Astrocyte (in vitro differentiated cells and primary cell): ENCODE measurements around the gene WASF2. TPM values are rescaled to one million over a fixed set of nuclear protein-coding genes. Genes with fewer than 3 reads are reported as not detected.

Experiments
- DNase-seq: peaks from one replicate; pipeline ENCODE4 v3.0.0-alpha.2; 2010; ENCODE audit warnings: low read depth
- FAIRE-seq: peaks from 2 replicates; lab custom pipeline; 2011; peaks lifted over from hg19 to GRCh38; lab: Jason Lieb, UNC
- H2AFZ ChIP-seq: 2 replicates; pipeline ENCODE4 v1.6.0; 2012; ENCODE audit warnings: low read depth, low read length, inconsistent platforms
- H3K27ac ChIP-seq: 2 replicates; pipeline ENCODE4 v1.5.1; 2011; ENCODE audit warnings: low read depth, low read length, inconsistent platforms
- H3K27me3 ChIP-seq: 2 replicates; pipeline ENCODE4 v1.6.0; 2011; ENCODE audit warnings: low read length, inconsistent platforms; ENCODE audit not compliant: insufficient read depth
- H3K36me3 ChIP-seq: 2 replicates; pipeline ENCODE4 v1.5.1; 2011; ENCODE audit warnings: low read length, inconsistent platforms; ENCODE audit not compliant: insufficient read depth
- H3K4me1 ChIP-seq: 2 replicates; pipeline ENCODE4 v1.5.1; 2011; ENCODE audit warnings: low read length, inconsistent platforms; ENCODE audit not compliant: insufficient read depth
- H3K4me2 ChIP-seq: 2 replicates; pipeline ENCODE4 v1.6.0; 2012; ENCODE audit warnings: low read length, inconsistent platforms
- H3K4me3 ChIP-seq: 2 replicates; pipeline ENCODE4 v1.5.1; 2011; ENCODE audit warnings: low read depth, mild to moderate bottlenecking, low read length, inconsistent platforms; ENCODE audit not compliant: insufficient read depth
- H3K79me2 ChIP-seq: 2 replicates; pipeline ENCODE4 v1.6.0; 2012; ENCODE audit warnings: mild to moderate bottlenecking, low read length, inconsistent platforms; ENCODE audit not compliant: insufficient read depth
- H3K9ac ChIP-seq: 2 replicates; pipeline ENCODE4 v1.6.0; 2012; ENCODE audit warnings: mild to moderate bottlenecking, low read length, inconsistent platforms
- H3K9me3 ChIP-seq: 2 replicates; pipeline ENCODE4 v1.5.1; 2012; ENCODE audit warnings: low read depth, mild to moderate bottlenecking, low read length, inconsistent platforms; ENCODE audit not compliant: insufficient read depth
- H4K20me1 ChIP-seq: 2 replicates; pipeline ENCODE4 v1.6.0; 2012; ENCODE audit warnings: low read length, inconsistent platforms; ENCODE audit not compliant: insufficient read depth
- H3K27ac Mint-ChIP-seq: one replicate; pipeline ENCODE4 v1.8.0; 2021; ENCODE audit warnings: mild to moderate bottlenecking, mixed read lengths; ENCODE audit not compliant: unreplicated experiment
- H3K27me3 Mint-ChIP-seq: one replicate; pipeline ENCODE4 v1.8.0; 2021; ENCODE audit warnings: low read depth, mixed read lengths; ENCODE audit not compliant: unreplicated experiment
- H3K36me3 Mint-ChIP-seq: one replicate; pipeline ENCODE4 v1.8.0; 2021; ENCODE audit warnings: low read depth, mixed read lengths; ENCODE audit not compliant: unreplicated experiment
- H3K4me1 Mint-ChIP-seq: one replicate; pipeline ENCODE4 v1.8.0; 2021; ENCODE audit warnings: low read depth, mixed read lengths; ENCODE audit not compliant: unreplicated experiment
- H3K4me3 Mint-ChIP-seq: one replicate; pipeline ENCODE4 v1.8.0; 2021; ENCODE audit warnings: mild to moderate bottlenecking, moderate library complexity, mixed read lengths; ENCODE audit not compliant: unreplicated experiment
- H3K9me3 Mint-ChIP-seq: one replicate; pipeline ENCODE4 v1.8.0; 2021; ENCODE audit warnings: mild to moderate bottlenecking, mixed read lengths; ENCODE audit not compliant: unreplicated experiment
- EZH2 ChIP-seq: IDR thresholded peaks from 2 replicates; pipeline ENCODE4 v1.6.1; 2012; ENCODE audit warnings: mild to moderate bottlenecking, low read length, inconsistent platforms; ENCODE audit not compliant: insufficient read depth
- total RNA-seq: library from RNA; stranded (reverse); gene quantifications from 2 replicates; pipeline ENCODE4 v1.2.1, GENCODE V29; 2021
- TF ChIP-seq, protein P1 (sequence below): IDR thresholded peaks from 2 replicates; pipeline ENCODE4 v1.5.1; 2011; ENCODE audit warnings: low read depth, mild to moderate bottlenecking, inconsistent platforms, low read length, moderate library complexity; ENCODE audit not compliant: insufficient read depth

The WASF2 gene
- total RNA-seq, 1 donor from 2014 or later, result 86.9 TPM

DNA sequence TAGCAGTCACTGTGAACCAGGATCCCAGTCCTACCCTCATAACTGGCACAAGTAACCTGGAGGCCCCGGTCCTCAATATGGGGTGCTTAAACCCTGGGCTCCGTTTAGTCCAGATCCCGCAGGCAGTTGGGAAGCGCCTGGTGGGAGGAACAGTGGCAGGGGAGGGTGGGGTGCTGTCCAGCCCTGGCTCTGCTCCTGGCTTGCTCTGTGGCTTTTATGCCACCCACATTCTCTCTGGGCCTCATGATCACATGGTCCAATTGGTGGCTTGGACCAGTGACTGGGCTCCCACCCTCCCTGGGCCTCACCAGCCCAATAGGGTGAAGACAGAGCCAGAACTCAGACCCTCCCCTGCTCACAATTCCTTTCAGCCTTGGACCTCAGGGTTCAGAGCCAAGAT is 109.7 kb downstream of the WASF2 start:
- TF ChIP-seq EZH2, result no peak
- TF ChIP-seq, protein P1, sequence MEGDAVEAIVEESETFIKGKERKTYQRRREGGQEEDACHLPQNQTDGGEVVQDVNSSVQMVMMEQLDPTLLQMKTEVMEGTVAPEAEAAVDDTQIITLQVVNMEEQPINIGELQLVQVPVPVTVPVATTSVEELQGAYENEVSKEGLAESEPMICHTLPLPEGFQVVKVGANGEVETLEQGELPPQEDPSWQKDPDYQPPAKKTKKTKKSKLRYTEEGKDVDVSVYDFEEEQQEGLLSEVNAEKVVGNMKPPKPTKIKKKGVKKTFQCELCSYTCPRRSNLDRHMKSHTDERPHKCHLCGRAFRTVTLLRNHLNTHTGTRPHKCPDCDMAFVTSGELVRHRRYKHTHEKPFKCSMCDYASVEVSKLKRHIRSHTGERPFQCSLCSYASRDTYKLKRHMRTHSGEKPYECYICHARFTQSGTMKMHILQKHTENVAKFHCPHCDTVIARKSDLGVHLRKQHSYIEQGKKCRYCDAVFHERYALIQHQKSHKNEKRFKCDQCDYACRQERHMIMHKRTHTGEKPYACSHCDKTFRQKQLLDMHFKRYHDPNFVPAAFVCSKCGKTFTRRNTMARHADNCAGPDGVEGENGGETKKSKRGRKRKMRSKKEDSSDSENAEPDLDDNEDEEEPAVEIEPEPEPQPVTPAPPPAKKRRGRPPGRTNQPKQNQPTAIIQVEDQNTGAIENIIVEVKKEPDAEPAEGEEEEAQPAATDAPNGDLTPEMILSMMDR, result no peak
- DNase-seq, result no peak
- FAIRE-seq, result no peak
- Mint-ChIP-seq H3K9me3 (no peaks in the 10 kb centered on the region), H3K36me3 (no peaks in the 10 kb centered on the region), H3K4me3 (no peak overlapping the region), H3K27ac (no peak overlapping the region), H3K4me1 (no peaks in the 10 kb centered on the region), H3K27me3 (peaks cover 36% of the 10 kb centered on the region)
- no peak overlapping the region for H2AFZ ChIP-seq
- H3K79me2 ChIP-seq, result no peaks in the 10 kb centered on the region
- H3K9me3 ChIP-seq, result no peaks in the 10 kb centered on the region
- no peak overlapping the region for H3K9ac ChIP-seq
- H3K4me2 ChIP-seq, result no peak overlapping the region
- H3K36me3 ChIP-seq, result no peaks in the 10 kb centered on the region
- no peak overlapping the region for H3K27ac ChIP-seq
- H3K4me3 ChIP-seq, result no peak overlapping the region
- H3K4me1 ChIP-seq, result no peaks in the 10 kb centered on the region
- H3K27me3 ChIP-seq, result no peaks in the 10 kb centered on the region
- H4K20me1 ChIP-seq, result no peaks in the 10 kb centered on the region

DNA sequence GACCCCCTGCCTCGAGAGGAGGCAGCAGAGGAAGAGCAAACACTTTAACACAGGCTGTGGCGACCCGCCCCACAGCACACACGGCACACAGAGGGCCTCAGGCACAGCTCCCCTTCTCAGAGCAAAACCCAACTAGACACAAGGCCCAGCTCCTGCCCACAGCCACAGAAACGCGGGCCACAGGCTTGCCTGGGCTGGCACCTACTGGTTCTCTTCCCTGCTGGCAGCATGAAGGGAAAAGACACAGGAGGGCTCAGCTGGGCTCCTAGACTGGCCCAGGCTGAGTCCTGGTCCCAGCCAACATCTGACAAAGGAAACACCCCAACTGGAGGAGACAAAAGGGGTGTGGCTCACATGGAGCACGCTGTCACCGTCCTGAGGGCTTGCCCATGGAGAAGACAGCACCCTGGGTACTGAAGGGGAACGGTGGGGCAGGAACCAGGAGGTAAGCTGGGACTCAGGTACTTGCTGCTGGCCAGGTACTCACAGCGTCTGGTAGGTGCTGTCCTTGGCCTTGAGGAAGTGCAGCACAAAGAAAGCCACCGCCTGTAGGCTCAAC is 110.3 kb downstream of the WASF2 start:
- Mint-ChIP-seq H3K4me1 (no peaks in the 10 kb centered on the region), H3K36me3 (no peaks in the 10 kb centered on the region)

More for the DNA sequence above, 110.3 kb downstream of the WASF2 start:
- Histone ChIP-seq H3K27me3 (no peaks in the 10 kb centered on the region), H3K4me1 (no peaks in the 10 kb centered on the region), H3K9me3 (no peaks in the 10 kb centered on the region), H3K79me2 (no peaks in the 10 kb centered on the region), H3K4me3 (no peak overlapping the region), H3K36me3 (no peaks in the 10 kb centered on the region), H3K9ac (no peak overlapping the region), H2AFZ (no peak overlapping the region), H3K4me2 (no peak overlapping the region), H3K27ac (no peak overlapping the region), H4K20me1 (no peaks in the 10 kb centered on the region)
- Mint-ChIP-seq H3K27ac (no peak overlapping the region), H3K27me3 (peaks cover 36% of the 10 kb centered on the region), H3K9me3 (no peaks in the 10 kb centered on the region), H3K4me3 (no peak overlapping the region)
- FAIRE-seq, result no peak
- TF ChIP-seq, protein P1, result no peak
- no peak for TF ChIP-seq EZH2
- no peak for DNase-seq
